Upper lobe of right lung (tissue), 1 donor: Measurements from ENCODE around the gene CHD9NB. TPM values are rescaled to one million over a fixed set of nuclear protein-coding genes. Genes with fewer than 3 reads are reported as not detected.
A peak's percentile ranks its signal among the peaks of the same experiment; 100 is the strongest.
"Not testable (repeated sequence)": the region's sequence is repeated elsewhere in the genome, so short reads cannot be mapped to it uniquely, and the experiment has no call there.

Source experiments
- ATAC-seq: fragments of 200-7000 bp; cut with Tn5 transposase; one replicate; pipeline ENCODE4 v1.9.1; 2020; ENCODE audit warnings: mild to moderate bottlenecking, moderate library complexity
- DNase-seq: peaks from one replicate; pipeline ENCODE4 v3.0.0-alpha.2; 2020
- H3K27ac ChIP-seq: fragments of 200-600 bp; one replicate; pipeline ENCODE4 v1.8.0; 2022
- H3K27me3 ChIP-seq: fragments of 200-600 bp; one replicate; pipeline ENCODE4 v1.8.0; 2022; ENCODE audit warnings: mild to moderate bottlenecking
- H3K36me3 ChIP-seq: fragments of 200-600 bp; one replicate; pipeline ENCODE4 v1.8.0; 2022
- H3K4me1 ChIP-seq: fragments of 200-600 bp; one replicate; pipeline ENCODE4 v1.8.0; 2022
- H3K4me3 ChIP-seq: fragments of 200-600 bp; one replicate; pipeline ENCODE4 v1.8.0; 2022; ENCODE audit warnings: mild to moderate bottlenecking
- H3K9me3 ChIP-seq: fragments of 200-600 bp; one replicate; pipeline ENCODE4 v1.8.0; 2022
- CTCF ChIP-seq: fragments of 200-600 bp; IDR thresholded peaks from one replicate; pipeline ENCODE4 v1.8.0; 2022; ENCODE audit warnings: antibody characterized with exemption
- intact Hi-C: fragments of 100-400 bp; cut with DNase I; formaldehyde crosslinking; loops from one replicate; pipeline ENCODE4 v1.11.0; 2022
- total RNA-seq: library from RNA; stranded (reverse); fragmentation: NEBNext Ultra II Directional; extraction: Animal tissue kit (Norgen Biotek cat#: 25700); gene quantifications from one replicate; pipeline ENCODE4 v1.2.1, GENCODE V29; 2021
- donor health status: DM: no; HTN: yes; CAD: no; lungs with severe emphysema.

The CHD9NB gene
- total RNA-seq, 1 donor from 2014 or later, result 1.1 TPM

GRCh38 chr16:53054670-53055485, 2.2 kb upstream of the CHD9NB start, which contains the start of gene CHD9:
TSS of gene CHD9 (plus strand) at chr16:53054991. CDS start at chr16:53156090, 101,099 bp downstream.
- peak; percentile 96 for ATAC-seq
- intact Hi-C loops, result loop anchor here (5.0 kb wide), 1 partner anchor 102 kb away; no protein-coding TSS in a partner anchor
- peak; percentile 100 for TF ChIP-seq CTCF

GRCh38 chr16:53053967-53054669, 1.4 kb upstream of the CHD9NB start:
- ATAC-seq (peak; percentile 12), DNase-seq (peak; percentile 70)
- no peaks in the 10 kb centered on the region for H3K9me3 ChIP-seq
- intact Hi-C loops, result no loop called here
- no peaks in the 10 kb centered on the region for H3K36me3 ChIP-seq
- peak overlapping the region; percentile 75 for H3K4me3 ChIP-seq
- no peak for TF ChIP-seq CTCF
- H3K27ac ChIP-seq, result peak overlapping the region; percentile 92
- peaks cover 28% of the 10 kb centered on the region for H3K4me1 ChIP-seq
- H3K27me3 ChIP-seq, result no peaks in the 10 kb centered on the region

More at GRCh38 chr16:53054670-53055485, 2.2 kb upstream of the CHD9NB start, which contains the start of gene CHD9:
- Histone ChIP-seq H3K4me1 (peaks cover 28% of the 10 kb centered on the region), H3K4me3 (peak within 1 kb of the TSS; percentile 75), H3K36me3 (no peaks in the 10 kb centered on the region), H3K27me3 (no peaks in the 10 kb centered on the region), H3K9me3 (no peaks in the 10 kb centered on the region), H3K27ac (peak within 1 kb of the TSS; percentile 92)
- peak; percentile 92 for DNase-seq

GRCh38 chr16:53051255-53051654, 1.4 kb downstream of the CHD9NB start:
- H3K36me3 ChIP-seq, H3K27me3 ChIP-seq, ATAC-seq, H3K4me3 ChIP-seq, intact Hi-C loops, H3K27ac ChIP-seq, H3K9me3 ChIP-seq, DNase-seq: not testable (repeated sequence)
- peaks cover 14% of the 10 kb centered on the region for H3K4me1 ChIP-seq

GRCh38 chr16:53048139-53048915, 4.4 kb downstream of the CHD9NB start:
- Histone ChIP-seq H3K27me3 (no peaks in the 10 kb centered on the region), H3K4me3 (no peak overlapping the region), H3K36me3 (no peaks in the 10 kb centered on the region), H3K27ac (no peak overlapping the region), H3K9me3 (no peaks in the 10 kb centered on the region), H3K4me1 (no peaks in the 10 kb centered on the region)
- intact Hi-C loops, result no loop called here
- no peak for TF ChIP-seq CTCF
- ATAC-seq (no peak), DNase-seq (no peak)

- H3K36me3 ChIP-seq, H3K27me3 ChIP-seq, H3K27ac ChIP-seq, H3K4me1 ChIP-seq, DNase-seq, H3K4me3 ChIP-seq, intact Hi-C loops, H3K9me3 ChIP-seq, ATAC-seq: not testable (repeated sequence)
Observed at GRCh38 chr16:53047515-53047914, 5.2 kb downstream of the CHD9NB start.

GRCh38 chr16:53045341-53046220, 7.1 kb downstream of the CHD9NB start:
- no peak overlapping the region for H3K4me3 ChIP-seq

More at GRCh38 chr16:53045341-53046220, 7.1 kb downstream of the CHD9NB start:
- no peaks in the 10 kb centered on the region for H3K36me3 ChIP-seq
- H3K27me3 ChIP-seq, result no peaks in the 10 kb centered on the region
- ATAC-seq (no peak), DNase-seq (no peak)
- TF ChIP-seq CTCF, result no peak
- H3K4me1 ChIP-seq, result peaks cover 5% of the 10 kb centered on the region
- intact Hi-C loops, result no loop called here
- no peaks in the 10 kb centered on the region for H3K9me3 ChIP-seq
- no peak overlapping the region for H3K27ac ChIP-seq
